ENCODE measurements around the gene PLPP3.

GRCh38 chr1:56508523-56508983 is 70.8 kb downstream of the PLPP3 start:
- TF ChIP-seq CTCF (IDR thresholded peaks at IDR 0.05): no peak
- no peak for TF ChIP-seq POLR2A (IDR thresholded peaks at IDR 0.05)

All from esophagus squamous epithelium (tissue), 4 donors.